ENCODE results near the gene FAAH. TPM values are rescaled to one million over a fixed set of nuclear protein-coding genes. Genes with fewer than 3 reads are reported as not detected.

Gene FAAH
- total and polyA plus RNA-seq, 2 of the 13 experiments (the other 11 are each of a cell fraction or from before 2014, with no cell fraction given) = 5.4 to 11.0 TPM

- no peak overlapping the region for H3K27ac ChIP-seq (ENCODE audit: extremely low read length, insufficient read depth, low read length)
- H3K4me1 ChIP-seq (ENCODE audit: insufficient read depth, low read length) = peaks cover 12% of the 10 kb centered on the region
- no peaks in the 10 kb centered on the region for H4K20me1 ChIP-seq (ENCODE audit: insufficient read depth, low read length)
- ChIA-PET POLR2A (no interaction called here), CTCF (ENCODE audit: low intra/inter-chr PET ratio, low total read pairs) (no interaction called here)
- ATAC-seq (no peak), FAIRE-seq (no peak), DNase-seq (ENCODE audit: low spot score) (no peak)
- no peak overlapping the region for H3K4me2 ChIP-seq (ENCODE audit: low read depth, low read length)
- H3K36me3 ChIP-seq (replicated peaks in 1 of 2; ENCODE audit: control insufficient read depth in 1 of 2, insufficient read depth in 2 of 2, low read length in 2 of 2) = peaks cover 0 to 1% of the 10 kb centered on the region in 2 experiments; a peak in 1 of 5 replicates
- BruUV-seq (replicated peaks) = no TSS peak
- in situ Hi-C loops (cut with HindIII; ENCODE audit: extremely low pct_ligation_motif_present, low pct_unique_long_range_greater_than_20kb) = no loop called here
- intact Hi-C loops (cut with micrococcal nuclease; ENCODE audit: unreplicated experiment) = no loop called here
- H3K27me3 ChIP-seq (ENCODE audit: control insufficient read depth in 1 of 2, insufficient read depth in 2 of 2, low read length in 2 of 2) = no peaks in the 10 kb centered on the region
- 86% methylated on average over 1 of the region's 12 CpGs for WGBS (ENCODE audit: low lambda C conversion rate)
- H3K9ac ChIP-seq (ENCODE audit: insufficient read depth, low read depth, low read length) = no peak overlapping the region
- no peak for TF ChIP-seq ARNT (IDR thresholded peaks at IDR 0.05)
- no peak for TF ChIP-seq GMEB2 (CRISPR knock-in tag; IDR thresholded peaks at IDR 0.05; ENCODE audit: low read depth)
- TF ChIP-seq ZNF296 (CRISPR knock-in tag; conservative IDR thresholded peaks at IDR 0.05) = no peak
- TF ChIP-seq NFKBIZ (CRISPR knock-in tag; IDR thresholded peaks at IDR 0.05) = no peak
- TF ChIP-seq ZSCAN20 (CRISPR knock-in tag; IDR thresholded peaks at IDR 0.05; ENCODE audit: borderline replicate concordance) = no peak
- no peak for TF ChIP-seq IKZF4 (CRISPR knock-in tag; IDR thresholded peaks at IDR 0.05; ENCODE audit: borderline replicate concordance, low read depth, not compliant biosample characterization)
- TF ChIP-seq ATF7 (IDR thresholded peaks at IDR 0.05) = no peak
- TF ChIP-seq ATF7 (CRISPR knock-in tag; IDR thresholded peaks at IDR 0.05) = no peak
- no peak for TF ChIP-seq HNRNPLL (IDR thresholded peaks at IDR 0.05; ENCODE audit: low read depth, low read length, poor library complexity, severe bottlenecking)
- TF ChIP-seq MTA3 (CRISPR knock-in tag; IDR thresholded peaks at IDR 0.05) = no peak
- TF ChIP-seq BORCS8-MEF2B (CRISPR knock-in tag; IDR thresholded peaks at IDR 0.05) = no peak
- no peak for TF ChIP-seq TCF7 (IDR thresholded peaks at IDR 0.05; ENCODE audit: low read depth)
- TF ChIP-seq MXD3 (CRISPR knock-in tag; IDR thresholded peaks at IDR 0.05) = no peak
- no peak for TF ChIP-seq MATR3 (CRISPR knock-in tag; IDR thresholded peaks at IDR 0.05)
- TF ChIP-seq, protein P1, sequence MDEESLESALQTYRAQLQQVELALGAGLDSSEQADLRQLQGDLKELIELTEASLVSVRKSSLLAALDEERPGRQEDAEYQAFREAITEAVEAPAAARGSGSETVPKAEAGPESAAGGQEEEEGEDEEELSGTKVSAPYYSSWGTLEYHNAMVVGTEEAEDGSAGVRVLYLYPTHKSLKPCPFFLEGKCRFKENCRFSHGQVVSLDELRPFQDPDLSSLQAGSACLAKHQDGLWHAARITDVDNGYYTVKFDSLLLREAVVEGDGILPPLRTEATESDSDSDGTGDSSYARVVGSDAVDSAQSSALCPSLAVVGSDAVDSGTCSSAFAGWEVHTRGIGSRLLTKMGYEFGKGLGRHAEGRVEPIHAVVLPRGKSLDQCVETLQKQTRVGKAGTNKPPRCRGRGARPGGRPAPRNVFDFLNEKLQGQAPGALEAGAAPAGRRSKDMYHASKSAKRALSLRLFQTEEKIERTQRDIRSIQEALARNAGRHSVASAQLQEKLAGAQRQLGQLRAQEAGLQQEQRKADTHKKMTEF (CRISPR knock-in tag; IDR thresholded peaks at IDR 0.05) = no peak
- TF ChIP-seq, protein P2, sequence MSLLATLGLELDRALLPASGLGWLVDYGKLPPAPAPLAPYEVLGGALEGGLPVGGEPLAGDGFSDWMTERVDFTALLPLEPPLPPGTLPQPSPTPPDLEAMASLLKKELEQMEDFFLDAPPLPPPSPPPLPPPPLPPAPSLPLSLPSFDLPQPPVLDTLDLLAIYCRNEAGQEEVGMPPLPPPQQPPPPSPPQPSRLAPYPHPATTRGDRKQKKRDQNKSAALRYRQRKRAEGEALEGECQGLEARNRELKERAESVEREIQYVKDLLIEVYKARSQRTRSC (CRISPR knock-in tag; IDR thresholded peaks at IDR 0.05; ENCODE audit: low read depth) = no peak
- no peak for TF ChIP-seq PTBP1 (IDR thresholded peaks at IDR 0.05; ENCODE audit: low read depth, low read length, poor library complexity, severe bottlenecking)
- TF ChIP-seq ZNF414 (CRISPR knock-in tag; IDR thresholded peaks at IDR 0.05) = no peak
- no peak overlapping the region for H2AFZ ChIP-seq (ENCODE audit: low read length)
- no peaks in the 10 kb centered on the region for H3K79me2 ChIP-seq (ENCODE audit: insufficient read depth, low read length)
- no peaks in the 10 kb centered on the region for H3K9me3 ChIP-seq (ENCODE audit: low read length)
- H3K4me3 ChIP-seq (replicated peaks in 1 of 3; ENCODE audit: insufficient read depth in 1 of 3, low read depth in 2 of 3, low read length in 3 of 3) = no peak overlapping the region
Measured at GRCh38 chr1:46405197-46405555, 11.1 kb downstream of the FAAH start.
